Fibroblast of pulmonary artery (primary cell): ENCODE data around the gene PRKCH.
A peak's percentile ranks its signal among the peaks of the same experiment; 100 is the strongest.

Experiments
- DNase-seq: peaks from one replicate; pipeline ENCODE4 v3.0.0-alpha.2; 2010; ENCODE audit warnings: low read depth
- H3K4me3 ChIP-seq: replicated peaks from 2 replicates; pipeline ENCODE4 v1.5.1; 2011; ENCODE audit warnings: low read depth, mild to moderate bottlenecking, control low read depth, low read length, moderate library complexity
- CTCF ChIP-seq: IDR thresholded peaks from 2 replicates; pipeline ENCODE4 v1.5.1; 2011; ENCODE audit warnings: mild to moderate bottlenecking, control low read depth, low read length, inconsistent platforms; ENCODE audit errors: missing control alignments

PRKCH gene

GRCh38 chr14:61479746-61480502 lies 158.5 kb downstream of the PRKCH start:
- DNase-seq = peak; percentile 50

GRCh38 chr14:61480704-61481285 lies 159.4 kb downstream of the PRKCH start:
- DNase-seq = no peak
- TF ChIP-seq CTCF = no peak

More at GRCh38 chr14:61479746-61480502, 158.5 kb downstream of the PRKCH start:
- H3K4me3 ChIP-seq = no peak overlapping the region
- TF ChIP-seq CTCF = no peak

GRCh38 chr14:61481701-61482100 lies 160.3 kb downstream of the PRKCH start:
- no peak overlapping the region for H3K4me3 ChIP-seq
- no peak for DNase-seq
- TF ChIP-seq CTCF = no peak

More at GRCh38 chr14:61480704-61481285, 159.4 kb downstream of the PRKCH start:
- H3K4me3 ChIP-seq = no peak overlapping the region

- TF ChIP-seq CTCF = no peak
These were observed 161.2 kb downstream of the PRKCH start for GRCh38 chr14:61482348-61483206.

GRCh38 chr14:61483476-61483875 lies 162.1 kb downstream of the PRKCH start:
- DNase-seq = no peak
- H3K4me3 ChIP-seq = no peak overlapping the region
- no peak for TF ChIP-seq CTCF

More at GRCh38 chr14:61482348-61483206, 161.2 kb downstream of the PRKCH start:
- no peak for DNase-seq
- H3K4me3 ChIP-seq = no peak overlapping the region

GRCh38 chr14:61484031-61484430 lies 162.7 kb downstream of the PRKCH start:
- TF ChIP-seq CTCF = no peak
- no peak overlapping the region for H3K4me3 ChIP-seq
- DNase-seq = no peak
